ENCODE results near the gene COQ2. TPM values are rescaled to one million over a fixed set of nuclear protein-coding genes. Genes with fewer than 3 reads are reported as not detected.

COQ2 gene
- total and polyA plus RNA-seq, 2 donors (not counting 1 experiment from before 2014, with no cell fraction given), result 16.7 to 26.4 TPM

DNA sequence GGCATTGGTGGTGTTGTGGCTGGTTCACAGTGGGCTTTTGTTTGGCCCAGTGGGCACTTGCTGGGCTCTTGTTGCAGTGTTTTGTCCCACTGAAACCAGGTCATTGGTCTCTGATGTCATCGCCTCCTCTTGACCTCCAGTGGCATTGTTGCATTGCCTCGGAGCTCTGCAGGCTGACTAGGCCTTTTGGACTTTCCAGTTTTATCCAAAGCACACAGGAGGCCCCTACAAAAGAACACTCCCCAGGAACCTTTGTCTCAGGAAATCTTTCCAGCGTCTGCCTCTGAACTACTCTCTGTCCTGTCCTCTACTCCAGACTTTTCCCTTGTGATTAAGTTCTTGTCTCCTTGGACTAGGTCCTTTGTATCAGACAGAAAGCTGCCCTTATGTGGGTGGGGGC is 54.8 kb downstream of the COQ2 start:
- Histone ChIP-seq H3K4me2 (ENCODE audit: extremely low read depth, insufficient read depth, low read length) (no peak overlapping the region), H3K9ac (ENCODE audit: insufficient read depth, low read length) (no peak overlapping the region), H3K27ac (ENCODE audit: insufficient read depth, low read length) (no peak overlapping the region), H3K79me2 (ENCODE audit: control insufficient read depth, insufficient read depth, low read length) (no peaks in the 10 kb centered on the region), H3K4me3 (replicated peaks in 1 of 4; ENCODE audit: control extremely low read depth in 1 of 4, insufficient read depth in 1 of 4, low read depth in 3 of 4, low read length in 4 of 4) (no peak overlapping the region), H3K4me1 (ENCODE audit: control insufficient read depth, extremely low read depth, insufficient read depth, low read length) (no peaks in the 10 kb centered on the region), H2AFZ (ENCODE audit: low read length) (no peak overlapping the region), H4K20me1 (ENCODE audit: control insufficient read depth, extremely low read depth, insufficient read depth, low read length) (no peaks in the 10 kb centered on the region), H3K9me3 (ENCODE audit: control insufficient read depth, insufficient read depth, low read depth, low read length) (no peaks in the 10 kb centered on the region), H3K36me3 (ENCODE audit: control insufficient read depth, insufficient read depth, low read length) (no peaks in the 10 kb centered on the region), H3K27me3 (ENCODE audit: control insufficient read depth, insufficient read depth, low read length) (no peaks in the 10 kb centered on the region)
- TF ChIP-seq, protein P1, sequence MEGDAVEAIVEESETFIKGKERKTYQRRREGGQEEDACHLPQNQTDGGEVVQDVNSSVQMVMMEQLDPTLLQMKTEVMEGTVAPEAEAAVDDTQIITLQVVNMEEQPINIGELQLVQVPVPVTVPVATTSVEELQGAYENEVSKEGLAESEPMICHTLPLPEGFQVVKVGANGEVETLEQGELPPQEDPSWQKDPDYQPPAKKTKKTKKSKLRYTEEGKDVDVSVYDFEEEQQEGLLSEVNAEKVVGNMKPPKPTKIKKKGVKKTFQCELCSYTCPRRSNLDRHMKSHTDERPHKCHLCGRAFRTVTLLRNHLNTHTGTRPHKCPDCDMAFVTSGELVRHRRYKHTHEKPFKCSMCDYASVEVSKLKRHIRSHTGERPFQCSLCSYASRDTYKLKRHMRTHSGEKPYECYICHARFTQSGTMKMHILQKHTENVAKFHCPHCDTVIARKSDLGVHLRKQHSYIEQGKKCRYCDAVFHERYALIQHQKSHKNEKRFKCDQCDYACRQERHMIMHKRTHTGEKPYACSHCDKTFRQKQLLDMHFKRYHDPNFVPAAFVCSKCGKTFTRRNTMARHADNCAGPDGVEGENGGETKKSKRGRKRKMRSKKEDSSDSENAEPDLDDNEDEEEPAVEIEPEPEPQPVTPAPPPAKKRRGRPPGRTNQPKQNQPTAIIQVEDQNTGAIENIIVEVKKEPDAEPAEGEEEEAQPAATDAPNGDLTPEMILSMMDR (conservative IDR thresholded peaks at IDR 0.05 in 1 of 2, IDR thresholded peaks at IDR 0.05 in 1 of 2; ENCODE audit: low read depth in 1 of 2, low read length in 2 of 2), result no peak
- no peak for TF ChIP-seq EZH2 (IDR thresholded peaks at IDR 0.05; ENCODE audit: low read length, missing control alignments)
- DNase-seq (ENCODE audit: low read depth in 2 of 2), result no peak

DNA sequence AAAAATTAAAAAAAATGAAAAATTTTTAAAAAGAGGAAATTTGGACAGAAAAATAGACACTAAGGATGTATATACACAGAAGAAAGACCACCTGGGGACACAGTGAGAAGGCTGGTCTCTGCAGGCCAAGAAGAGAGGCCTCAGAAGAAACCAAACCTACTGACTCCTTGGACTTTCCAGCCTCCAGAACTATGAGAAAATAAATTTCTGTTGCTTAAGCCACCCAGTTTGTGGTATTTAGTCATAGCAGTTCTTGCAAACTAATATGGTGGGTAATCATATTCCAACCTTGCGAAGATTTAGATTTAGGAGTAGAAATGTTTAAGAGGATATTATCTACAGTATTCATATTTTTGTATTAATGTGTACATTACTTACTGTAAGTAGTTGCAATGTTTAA is 56.4 kb downstream of the COQ2 start:
- Histone ChIP-seq H2AFZ (ENCODE audit: low read length) (no peak overlapping the region), H3K9ac (ENCODE audit: insufficient read depth, low read length) (no peak overlapping the region), H3K27me3 (ENCODE audit: control insufficient read depth, insufficient read depth, low read length) (no peaks in the 10 kb centered on the region), H3K27ac (ENCODE audit: insufficient read depth, low read length) (no peak overlapping the region), H3K4me3 (replicated peaks in 1 of 4; ENCODE audit: control extremely low read depth in 1 of 4, insufficient read depth in 1 of 4, low read depth in 3 of 4, low read length in 4 of 4) (no peak overlapping the region), H3K9me3 (ENCODE audit: control insufficient read depth, insufficient read depth, low read depth, low read length) (no peaks in the 10 kb centered on the region), H3K36me3 (ENCODE audit: control insufficient read depth, insufficient read depth, low read length) (no peaks in the 10 kb centered on the region), H3K4me2 (ENCODE audit: extremely low read depth, insufficient read depth, low read length) (no peak overlapping the region), H3K4me1 (ENCODE audit: control insufficient read depth, extremely low read depth, insufficient read depth, low read length) (no peaks in the 10 kb centered on the region), H4K20me1 (ENCODE audit: control insufficient read depth, extremely low read depth, insufficient read depth, low read length) (no peaks in the 10 kb centered on the region), H3K79me2 (ENCODE audit: control insufficient read depth, insufficient read depth, low read length) (no peaks in the 10 kb centered on the region)
- no peak for DNase-seq (ENCODE audit: low read depth in 2 of 2)
- TF ChIP-seq EZH2 (IDR thresholded peaks at IDR 0.05; ENCODE audit: low read length, missing control alignments), result no peak
- TF ChIP-seq, protein P1 (conservative IDR thresholded peaks at IDR 0.05 in 1 of 2, IDR thresholded peaks at IDR 0.05 in 1 of 2; ENCODE audit: low read depth in 1 of 2, low read length in 2 of 2), result no peak

DNA sequence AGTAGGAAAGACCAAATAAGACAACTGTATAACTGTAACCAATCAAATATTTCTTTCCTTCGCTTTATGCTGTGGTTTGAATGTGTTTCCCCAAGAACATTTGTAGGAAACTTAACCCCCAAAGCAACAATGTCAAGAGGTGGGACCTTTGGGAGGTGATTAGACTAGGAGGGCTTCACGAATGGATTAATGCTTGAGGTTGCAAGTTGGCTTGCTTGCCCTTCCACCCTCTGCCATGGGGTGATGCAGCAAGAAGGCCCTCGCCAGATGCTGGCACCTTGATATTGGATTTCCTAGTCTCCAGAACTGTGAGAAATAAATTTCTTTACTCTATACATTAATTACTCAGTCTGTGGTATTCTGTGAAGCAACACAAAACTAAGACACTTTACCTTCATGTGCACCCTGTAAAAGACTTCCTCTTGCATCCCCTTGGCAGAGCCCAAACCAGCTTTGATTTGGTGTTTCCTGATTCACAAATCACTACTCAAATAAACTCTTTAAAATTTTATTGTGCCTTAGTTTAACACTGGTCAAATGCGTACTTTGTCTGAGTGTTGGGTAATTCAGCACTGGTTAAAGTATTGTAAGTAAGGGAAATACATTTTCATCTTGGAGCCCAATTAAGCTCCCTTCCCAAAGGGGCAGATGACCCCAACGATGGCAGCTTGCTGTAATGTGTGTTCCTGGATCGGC is 59.9 kb downstream of the COQ2 start:
- no peak overlapping the region for H3K4me2 ChIP-seq (ENCODE audit: extremely low read depth, insufficient read depth, low read length)
- TF ChIP-seq EZH2 (IDR thresholded peaks at IDR 0.05; ENCODE audit: low read length, missing control alignments), result no peak
- TF ChIP-seq, protein P1 (conservative IDR thresholded peaks at IDR 0.05 in 1 of 2, IDR thresholded peaks at IDR 0.05 in 1 of 2; ENCODE audit: low read depth in 1 of 2, low read length in 2 of 2), result no peak
- no peak overlapping the region for H3K9ac ChIP-seq (ENCODE audit: insufficient read depth, low read length)
- H3K27me3 ChIP-seq (ENCODE audit: control insufficient read depth, insufficient read depth, low read length), result no peaks in the 10 kb centered on the region
- no peak overlapping the region for H3K4me3 ChIP-seq (replicated peaks in 1 of 4; ENCODE audit: control extremely low read depth in 1 of 4, insufficient read depth in 1 of 4, low read depth in 3 of 4, low read length in 4 of 4)
- no peaks in the 10 kb centered on the region for H3K9me3 ChIP-seq (ENCODE audit: control insufficient read depth, insufficient read depth, low read depth, low read length)
- no peaks in the 10 kb centered on the region for H4K20me1 ChIP-seq (ENCODE audit: control insufficient read depth, extremely low read depth, insufficient read depth, low read length)
- no peaks in the 10 kb centered on the region for H3K36me3 ChIP-seq (ENCODE audit: control insufficient read depth, insufficient read depth, low read length)
- H2AFZ ChIP-seq (ENCODE audit: low read length), result no peak overlapping the region
- no peaks in the 10 kb centered on the region for H3K79me2 ChIP-seq (ENCODE audit: control insufficient read depth, insufficient read depth, low read length)
- H3K4me1 ChIP-seq (ENCODE audit: control insufficient read depth, extremely low read depth, insufficient read depth, low read length), result no peaks in the 10 kb centered on the region
- DNase-seq (ENCODE audit: low read depth in 2 of 2), result no peak
- no peak overlapping the region for H3K27ac ChIP-seq (ENCODE audit: insufficient read depth, low read length)
